Umbilical cord (tissue), 2 donors: ENCODE data around the gene PLA2R1. TPM values are rescaled to one million over a fixed set of nuclear protein-coding genes. Genes with fewer than 3 reads are reported as not detected.
A peak's percentile ranks its signal among the peaks of the same experiment; 100 is the strongest.
"Not testable (repeated sequence)": the region's sequence is repeated elsewhere in the genome, so short reads cannot be mapped to it uniquely, and the experiment has no call there.

Experiments
- DNase-seq: peaks from one replicate; pipeline ENCODE4 v3.0.0-alpha.2; 2015; ENCODE audit warnings: low spot score
- total RNA-seq: library from RNA; depleted of rRNA; stranded (reverse); fragments of >200 nt; gene quantifications from one replicate; pipeline ENCODE4 v1.2.3, GENCODE V29; 2014; ENCODE audit warnings: low replicate concordance; ENCODE audit not compliant: insufficient read depth

Gene PLA2R1
- total RNA-seq, 1 donor from 2014 or later: 18.3 TPM

- DNase-seq: no peak
Observed at GRCh38 chr2:160063879-160064612, 1.6 kb upstream of the PLA2R1 start.

GRCh38 chr2:160063271-160063670 is 856 bp upstream of the PLA2R1 start:
- DNase-seq: no peak

- DNase-seq: no peak
Observed at GRCh38 chr2:160061944-160062291, 497 bp downstream of the PLA2R1 start.

- no peak for DNase-seq
Observed at GRCh38 chr2:160061533-160061932, 882 bp downstream of the PLA2R1 start.

GRCh38 chr2:160060297-160060696 is 2.1 kb downstream of the PLA2R1 start:
- DNase-seq: no peak

- DNase-seq: no peak
Observed at GRCh38 chr2:160057356-160057755, 5.1 kb downstream of the PLA2R1 start.

- no peak for DNase-seq
Observed at GRCh38 chr2:160055726-160056108, 6.7 kb downstream of the PLA2R1 start.

- DNase-seq: peak; percentile 26
Observed at GRCh38 chr2:160054984-160055725, 7.3 kb downstream of the PLA2R1 start.

GRCh38 chr2:160053946-160054345 is 8.5 kb downstream of the PLA2R1 start:
- DNase-seq: no peak

- no peak for DNase-seq
Observed at GRCh38 chr2:160052531-160052930, 9.9 kb downstream of the PLA2R1 start.

GRCh38 chr2:160051371-160051800 is 11.0 kb downstream of the PLA2R1 start:
- no peak for DNase-seq

GRCh38 chr2:160050147-160050546 is 12.3 kb downstream of the PLA2R1 start:
- no peak for DNase-seq

GRCh38 chr2:160045703-160046210 is 16.7 kb downstream of the PLA2R1 start:
- no peak for DNase-seq

- no peak for DNase-seq
Observed at GRCh38 chr2:160044728-160045127, 17.7 kb downstream of the PLA2R1 start.

GRCh38 chr2:160043265-160043664 is 19.1 kb downstream of the PLA2R1 start:
- no peak for DNase-seq

GRCh38 chr2:160042054-160042453 is 20.4 kb downstream of the PLA2R1 start:
- no peak for DNase-seq

GRCh38 chr2:160041091-160041490 is 21.3 kb downstream of the PLA2R1 start:
- no peak for DNase-seq

- DNase-seq: peak; percentile 59
Observed at GRCh38 chr2:160039166-160039903, 23.1 kb downstream of the PLA2R1 start.

- DNase-seq: not testable (repeated sequence)
Observed at GRCh38 chr2:160038662-160039061, 23.8 kb downstream of the PLA2R1 start.

GRCh38 chr2:160036736-160037135 is 25.7 kb downstream of the PLA2R1 start:
- no peak for DNase-seq

GRCh38 chr2:160035125-160035524 is 27.3 kb downstream of the PLA2R1 start:
- DNase-seq: no peak

- DNase-seq: no peak
Observed at GRCh38 chr2:160034396-160034795, 28.0 kb downstream of the PLA2R1 start.
